A549 (cell line): ENCODE data around the gene RPL7L1. TPM values are rescaled to one million over a fixed set of nuclear protein-coding genes. Genes with fewer than 3 reads are reported as not detected.
A peak's percentile ranks its signal among the peaks of the same experiment; 100 is the strongest.
"Not testable (repeated sequence)": the region's sequence is repeated elsewhere in the genome, so short reads cannot be mapped to it uniquely, and the experiment has no call there.

ENCODE experiments used
- ATAC-seq, 2 experiments: fragments of 200-7000 bp in 1 of 2; fragments of >200 bp in 1 of 2; cut with Nextera tagmentation in 1 of 2; cut with Tn5 transposase in 1 of 2; 3 replicates each; pipeline versions ENCODE4 v1.8.0 to v1.9.1; 2018 to 2020; ENCODE audit warnings: mild to moderate bottlenecking in 1 of 2, moderate library complexity in 1 of 2
- CTCF ChIA-PET: fragments of 300-600 bp; sonication (Branson Sonifier 250); formaldehyde crosslinking; extraction: SDS; loops from one replicate; lab custom pipeline; 2021; ENCODE audit warnings: antibody characterized with exemption, inconsistent platforms; lab: Yijun Ruan, JAX
- POLR2A ChIA-PET: fragments of 350-600 bp; formaldehyde crosslinking; extraction: SDS; loops from one replicate; lab custom pipeline; 2021; ENCODE audit warnings: antibody characterized with exemption, inconsistent platforms; lab: Yijun Ruan, JAX
- DNase-seq, 2 experiments: peaks; one replicate each; pipeline versions ENCODE4 v3.0.0 to v3.0.0-alpha.2; 2011 to 2016; ENCODE audit warnings: low read depth in 1 of 2, low spot score in 1 of 2
- FAIRE-seq: peaks from 2 replicates; lab custom pipeline; 2011; peaks lifted over from hg19 to GRCh38; lab: Jason Lieb, UNC
- H3K27ac ChIP-seq, 2 experiments: fragments of >200 bp; sonication (Bioruptor Twin); formaldehyde crosslinking; 3 replicates each; pipeline ENCODE4 v1.5.1; 2016 to 2017
- H3K4me1 ChIP-seq: fragments of >200 bp; sonication (Bioruptor Twin); formaldehyde crosslinking; 3 replicates; pipeline ENCODE4 v1.6.1; 2016
- H3K4me2 ChIP-seq: fragments of >200 bp; sonication (Bioruptor Twin); formaldehyde crosslinking; 3 replicates; pipeline ENCODE4 v1.6.1; 2016
- H3K4me3 ChIP-seq: fragments of >200 bp; sonication (Bioruptor Twin); formaldehyde crosslinking; 3 replicates; pipeline ENCODE4 v1.5.1; 2016
- H3K9me3 ChIP-seq: fragments of >200 bp; sonication (Bioruptor Twin); formaldehyde crosslinking; 3 replicates; pipeline ENCODE4 v1.6.1; 2016
- BHLHE40 ChIP-seq: IDR thresholded peaks from 2 replicates; pipeline ENCODE4 v1.6.1; 2012; ENCODE audit warnings: low read depth, low read length, inconsistent platforms
- CBX2 ChIP-seq: fragments of 200-600 bp; sonication (generic); IDR thresholded peaks from 2 replicates; pipeline ENCODE4 v1.6.1; 2016; ENCODE audit warnings: low read depth, mild to moderate bottlenecking, borderline replicate concordance
- CBX8 ChIP-seq: fragments of 200-600 bp; sonication (generic); IDR thresholded peaks from 2 replicates; pipeline ENCODE4 v1.6.1; 2016
- CHD4 ChIP-seq: fragments of 200-600 bp; sonication (generic); IDR thresholded peaks from 2 replicates; pipeline ENCODE4 v1.6.1; 2016; ENCODE audit warnings: antibody characterized with exemption, mild to moderate bottlenecking, borderline replicate concordance
- CTCF ChIP-seq: fragments of >200 bp; sonication (Bioruptor Twin); formaldehyde crosslinking; IDR thresholded peaks from 3 replicates; pipeline ENCODE4 v1.5.1; 2016
- E2F6 ChIP-seq: IDR thresholded peaks from 2 replicates; pipeline ENCODE4 v1.6.1; 2012; ENCODE audit warnings: low read depth, borderline replicate concordance
- EP300 ChIP-seq, 2 experiments: fragments of >200 bp; sonication (Bioruptor Twin); formaldehyde crosslinking; IDR thresholded peaks; 2 replicates in 1 of 2; 3 replicates in 1 of 2; pipeline ENCODE4 v1.6.1; 2016 to 2017
- FOSL2 ChIP-seq, 2 experiments: fragments of 450-650 bp in 1 of 2; fragments of >200 bp in 1 of 2; sonication (Bioruptor Twin) in 1 of 2; formaldehyde crosslinking; IDR thresholded peaks; 2 replicates each; pipeline versions ENCODE4 v1.5.0 to v1.6.1; 2016 to 2020; ENCODE audit warnings: mild to moderate bottlenecking in 1 of 2, moderate library complexity in 1 of 2
- FOXS1 ChIP-seq: fragments of 250-450 bp; sonication (Bioruptor Pico); IDR thresholded peaks from 2 replicates; pipeline ENCODE4 v1.5.0; 2020; ENCODE audit warnings: mild to moderate bottlenecking, moderate library complexity
- GATA3 ChIP-seq: IDR thresholded peaks from 2 replicates; pipeline ENCODE4 v1.6.1; 2012; ENCODE audit warnings: borderline replicate concordance
- HOXA7 ChIP-seq: fragments of 250-450 bp; sonication (Bioruptor Pico); IDR thresholded peaks from 2 replicates; pipeline ENCODE4 v1.5.0; 2020; ENCODE audit warnings: mild to moderate bottlenecking, moderate library complexity
- HOXB5 ChIP-seq: fragments of 250-450 bp; sonication (Bioruptor Pico); IDR thresholded peaks from 2 replicates; pipeline ENCODE4 v1.5.0; 2020; ENCODE audit warnings: mild to moderate bottlenecking, moderate library complexity
- KDM1A ChIP-seq: fragments of 200-600 bp; sonication (generic); IDR thresholded peaks from 2 replicates; pipeline ENCODE4 v1.6.1; 2016; ENCODE audit warnings: low read depth, mild to moderate bottlenecking
- MAFK ChIP-seq: fragments of 450-650 bp; IDR thresholded peaks from 2 replicates; pipeline ENCODE4 v1.6.1; 2014; ENCODE audit not compliant: partially characterized antibody
- MAX ChIP-seq: IDR thresholded peaks from 2 replicates; pipeline ENCODE4 v1.6.1; 2012
- MYC ChIP-seq: IDR thresholded peaks from 2 replicates; pipeline ENCODE4 v1.6.1; 2012; ENCODE audit warnings: mild to moderate bottlenecking, inconsistent platforms, low read length, improper control_type of control experiment, borderline replicate concordance
- NFE2L2 ChIP-seq: fragments of 150-350 bp; conservative IDR thresholded peaks from 2 replicates; pipeline ENCODE4 v1.6.1; 2014; ENCODE audit warnings: low read length
- NR3C1 ChIP-seq: fragments of >200 bp; sonication (Bioruptor Twin); formaldehyde crosslinking; IDR thresholded peaks from 3 replicates; pipeline ENCODE4 v1.6.1; 2017
- RAD21 ChIP-seq, 2 experiments: fragments of >200 bp in 1 of 2; sonication (Bioruptor Twin) in 1 of 2; formaldehyde crosslinking in 1 of 2; IDR thresholded peaks in 1 of 2; conservative IDR thresholded peaks in 1 of 2; 2 replicates in 1 of 2; 3 replicates in 1 of 2; pipeline ENCODE4 v1.6.1; 2012 to 2018; ENCODE audit warnings: inconsistent platforms in 1 of 2
- REST ChIP-seq: fragments of 200-600 bp; sonication (generic); IDR thresholded peaks from 2 replicates; pipeline ENCODE4 v1.6.1; 2016; ENCODE audit warnings: antibody characterized with exemption, mild to moderate bottlenecking, moderate library complexity
- RFX5 ChIP-seq: fragments of 450-650 bp; IDR thresholded peaks from 2 replicates; pipeline ENCODE4 v1.7.1; 2014; ENCODE audit warnings: antibody characterized with exemption, mild to moderate bottlenecking, moderate library complexity
- SMC3 ChIP-seq: fragments of >200 bp; sonication (Bioruptor Twin); formaldehyde crosslinking; IDR thresholded peaks from 3 replicates; pipeline ENCODE4 v1.6.1; 2018; ENCODE audit warnings: inconsistent platforms
- ZNF302 ChIP-seq: fragments of 250-450 bp; sonication (Bioruptor Pico); IDR thresholded peaks from 2 replicates; pipeline ENCODE4 v1.9.0; 2021; ENCODE audit warnings: inconsistent platforms, mild to moderate bottlenecking, moderate library complexity
- WGBS: methylation state at CpG from one replicate; pipeline ENCODE4 v1.1.6; 2017; ENCODE audit errors: missing lambda C conversion rate; 5-methylcytosine and 5-hydroxymethylcytosine counted together
- polyA plus RNA-seq, 4 experiments: library from polyadenylated mRNA; depleted of rRNA in 3 of 4; stranded (reverse); fragments of >200 nt; fragmentation: RNase III in 1 of 4; extraction: RNeasy Plus Mini Kit Qiagen cat#74134 plus additional on column Dnase treatment in 1 of 4; gene quantifications; 2 replicates in 3 of 4; 3 replicates in 1 of 4; pipeline ENCODE4 v1.2.3, GENCODE V29; 2011 to 2017

RPL7L1 gene
- polyA plus RNA-seq, 2 of the 4 experiments (the other 2 are of a cell fraction): 46.4 to 84.1 TPM

GRCh38 chr6:42901538-42901957 lies 22.1 kb downstream of the RPL7L1 start:
- DNase-seq: peak; percentile 41 to 78
- H3K4me3 ChIP-seq: no peak overlapping the region
- FAIRE-seq: no peak
- no peak overlapping the region for H3K27ac ChIP-seq
- TF ChIP-seq NR3C1 (no peak), REST (no peak), CTCF (peak; percentile 87), CHD4 (no peak), RFX5 (no peak), GATA3 (no peak), NFE2L2 (no peak), RAD21 (conservative IDR thresholded peaks at IDR 0.05 in 1 of 2, IDR thresholded peaks at IDR 0.05 in 1 of 2) (peak; percentile 89 to 94), E2F6 (no peak), SMC3 (peak; percentile 69)
- H3K4me2 ChIP-seq: peak overlapping the region; percentile 62
- peak; percentile 89 to 96 for ATAC-seq
- ChIA-PET CTCF (interaction anchor here (0.6 to 3.6 kb wide), 29 partner anchors 9 to 278 kb away, joined by 3 to 21 read pairs (median 4); partner anchors contain the start of genes CNPY3, KLHDC3, MEA1 and PTCRA), POLR2A (no interaction called here)
- 7% methylated on average over 10 of the region's 11 CpGs for WGBS
- H3K9me3 ChIP-seq: no peaks in the 10 kb centered on the region
- peaks cover 3% of the 10 kb centered on the region; the same call in 1 of the 3 replicates for H3K4me1 ChIP-seq

- not testable (repeated sequence) for H3K4me2 ChIP-seq
Observed at GRCh38 chr6:42902429-42903263, 23.2 kb downstream of the RPL7L1 start.

GRCh38 chr6:42904467-42904866 lies 25.1 kb downstream of the RPL7L1 start:
- WGBS: 82% methylated on average over 10 of the region's 10 CpGs
- TF ChIP-seq FOSL2 (IDR thresholded peaks at IDR 0.05): no peak
- no peak for TF ChIP-seq FOSL2 (CRISPR knock-in tag; IDR thresholded peaks at IDR 0.05)
- TF ChIP-seq GATA3: no peak
- TF ChIP-seq SMC3: no peak
- no peak for TF ChIP-seq CBX2
- TF ChIP-seq KDM1A: no peak
- TF ChIP-seq ZNF302 (CRISPR knock-in tag): no peak
- no peak for TF ChIP-seq BHLHE40
- TF ChIP-seq FOXS1 (CRISPR knock-in tag): no peak
- no peak for TF ChIP-seq RAD21 (conservative IDR thresholded peaks at IDR 0.05 in 1 of 2, IDR thresholded peaks at IDR 0.05 in 1 of 2)
- no peak for TF ChIP-seq MAFK
- TF ChIP-seq RFX5: no peak
- TF ChIP-seq EP300 (IDR thresholded peaks at IDR 0.05): no peak
- TF ChIP-seq MAX: no peak
- TF ChIP-seq CBX8: no peak
- TF ChIP-seq MYC: no peak
- no peak for TF ChIP-seq HOXB5 (CRISPR knock-in tag)
- no peak for TF ChIP-seq HOXA7
- TF ChIP-seq, all 56 proteins: peak for 0
- Histone ChIP-seq H3K4me3 (no peak overlapping the region), H3K4me1 (peaks cover 3% of the 10 kb centered on the region; the same call in 1 of the 3 replicates), H3K9me3 (no peaks in the 10 kb centered on the region), H3K4me2 (no peak overlapping the region), H3K27ac (no peak overlapping the region)
- FAIRE-seq (no peak), DNase-seq (no peak), ATAC-seq (no peak)
- CTCF ChIA-PET: interaction anchor here (0.6 to 0.7 kb wide), 2 partner anchors 192 to 240 kb away, joined by 4 to 5 read pairs; no protein-coding TSS in a partner anchor
- POLR2A ChIA-PET: no interaction called here

More at GRCh38 chr6:42902429-42903263, 23.2 kb downstream of the RPL7L1 start:
- POLR2A ChIA-PET, H3K4me1 ChIP-seq, ATAC-seq, H3K27ac ChIP-seq, H3K9me3 ChIP-seq, FAIRE-seq, DNase-seq, H3K4me3 ChIP-seq: not testable (repeated sequence)
- CTCF ChIA-PET: interaction anchor here (0.9 to 3.6 kb wide), 13 partner anchors 10 to 277 kb away, joined by 3 to 16 read pairs (median 5); partner anchors contain the start of genes KLHDC3 and MEA1
- 84% methylated on average over 20 of the region's 22 CpGs for WGBS
